ENCODE results near the gene FUS.
"Not testable (repeated sequence)": the region's sequence is repeated elsewhere in the genome, so short reads cannot be mapped to it uniquely, and the experiment has no call there.

FUS gene

GRCh38 chr16:31199430-31200041 lies 19.6 kb downstream of the FUS start:
- H3K4me1 ChIP-seq (ENCODE audit: insufficient read depth, low read length): peaks cover 8% of the 10 kb centered on the region
- H3K9ac ChIP-seq (ENCODE audit: low read length): no peak overlapping the region
- peaks cover 35% of the 10 kb centered on the region for H3K36me3 ChIP-seq (ENCODE audit: insufficient read depth, low read length)
- H3K27ac ChIP-seq (ENCODE audit: low read depth, low read length): no peak overlapping the region
- no peak overlapping the region for H3K4me3 ChIP-seq (ENCODE audit: low read depth in 1 of 2, low read length in 2 of 2)
- no peaks in the 10 kb centered on the region for H3K9me3 ChIP-seq (ENCODE audit: low read length)
- peaks cover 0 to 4% of the 10 kb centered on the region in 2 donors for H3K27me3 ChIP-seq (ENCODE audit: control insufficient read depth in 1 of 2, insufficient read depth in 2 of 2, low read length in 2 of 2)

GRCh38 chr16:31200111-31200510 lies 20.2 kb downstream of the FUS start:
- H3K9ac ChIP-seq (ENCODE audit: low read length); H3K4me1 ChIP-seq (ENCODE audit: insufficient read depth, low read length); H3K9me3 ChIP-seq (ENCODE audit: low read length); H3K27ac ChIP-seq (ENCODE audit: low read depth, low read length); H3K27me3 ChIP-seq (ENCODE audit: control insufficient read depth in 1 of 2, insufficient read depth in 2 of 2, low read length in 2 of 2); H3K4me3 ChIP-seq (ENCODE audit: low read depth in 1 of 2, low read length in 2 of 2): not testable (repeated sequence)
- H3K36me3 ChIP-seq (ENCODE audit: insufficient read depth, low read length): peaks cover 30% of the 10 kb centered on the region

GRCh38 chr16:31200821-31201568 lies 21.1 kb downstream of the FUS start:
- H3K36me3 ChIP-seq (ENCODE audit: insufficient read depth, low read length): peaks cover 21% of the 10 kb centered on the region
- H3K27ac ChIP-seq (ENCODE audit: low read depth, low read length): no peak overlapping the region
- no peak overlapping the region for H3K9ac ChIP-seq (ENCODE audit: low read length)
- H3K27me3 ChIP-seq (ENCODE audit: control insufficient read depth in 1 of 2, insufficient read depth in 2 of 2, low read length in 2 of 2): peaks cover 0 to 4% of the 10 kb centered on the region in 2 donors
- H3K4me1 ChIP-seq (ENCODE audit: insufficient read depth, low read length): peaks cover 8% of the 10 kb centered on the region
- H3K4me3 ChIP-seq (ENCODE audit: low read depth in 1 of 2, low read length in 2 of 2): peak overlapping the region in 1 of 2 donors; percentile 67
- H3K9me3 ChIP-seq (ENCODE audit: low read length): no peaks in the 10 kb centered on the region

DNA sequence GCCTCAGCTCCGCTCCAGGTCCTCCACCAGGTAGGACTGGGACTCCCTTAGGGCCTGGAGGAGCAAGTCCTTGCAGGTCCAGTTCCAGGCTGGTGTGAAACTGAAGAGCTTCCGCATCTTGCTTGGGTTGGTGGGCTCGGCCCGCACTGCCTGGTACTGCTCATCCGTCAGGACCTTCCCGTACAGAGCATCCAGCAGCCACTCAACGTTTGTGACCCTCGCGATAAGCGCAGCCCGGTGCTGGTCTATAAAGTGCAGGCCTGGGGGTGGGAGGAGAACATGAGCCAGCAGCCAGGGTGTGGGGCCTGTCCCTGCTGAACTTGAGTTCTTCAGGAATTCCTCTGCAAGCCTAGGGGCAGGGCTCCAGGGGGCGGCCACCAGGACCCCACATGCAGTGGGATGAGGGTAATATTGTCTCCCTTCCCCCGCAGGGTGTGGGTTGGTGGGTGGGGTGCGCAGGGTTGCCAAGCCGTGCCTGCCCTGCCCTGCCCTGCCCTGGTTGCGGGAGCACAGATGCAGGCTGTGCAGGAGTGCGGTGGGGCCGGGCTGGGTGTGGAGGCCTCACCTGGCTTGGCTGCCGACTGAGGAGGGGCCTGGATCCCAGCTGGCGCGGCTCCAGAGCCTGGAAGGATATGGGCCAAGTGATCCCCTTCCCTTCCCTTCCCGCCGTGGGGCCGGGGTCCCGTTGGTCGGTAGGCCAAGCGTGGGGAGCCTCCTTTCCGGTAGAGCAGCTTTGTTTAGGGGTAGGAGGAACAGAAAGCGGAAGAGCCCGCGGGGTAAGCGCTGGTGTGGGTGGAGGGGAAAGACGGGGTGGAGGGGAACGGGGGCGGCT lies 21.9 kb downstream of the FUS start:
- peaks cover 19% of the 10 kb centered on the region for H3K36me3 ChIP-seq (ENCODE audit: insufficient read depth, low read length)
- no peaks in the 10 kb centered on the region for H3K9me3 ChIP-seq (ENCODE audit: low read length)
- H3K27me3 ChIP-seq (ENCODE audit: control insufficient read depth in 1 of 2, insufficient read depth in 2 of 2, low read length in 2 of 2): peaks cover 0 to 4% of the 10 kb centered on the region in 2 donors
- peak overlapping the region; percentile 64 to 67 for H3K4me3 ChIP-seq (ENCODE audit: low read depth in 1 of 2, low read length in 2 of 2)
- peak overlapping the region; percentile 16 for H3K27ac ChIP-seq (ENCODE audit: low read depth, low read length)
- no peak overlapping the region for H3K9ac ChIP-seq (ENCODE audit: low read length)
- peaks cover 8% of the 10 kb centered on the region for H3K4me1 ChIP-seq (ENCODE audit: insufficient read depth, low read length)

GRCh38 chr16:31202414-31203375 lies 22.8 kb downstream of the FUS start, which contains the start of gene PYCARD:
PYCARD (minus strand) TSS chr16:31202760; CDS start chr16:31202690, 70 bp downstream.
- H3K9ac ChIP-seq (ENCODE audit: low read length): no peak within 1 kb of the TSS

DNA sequence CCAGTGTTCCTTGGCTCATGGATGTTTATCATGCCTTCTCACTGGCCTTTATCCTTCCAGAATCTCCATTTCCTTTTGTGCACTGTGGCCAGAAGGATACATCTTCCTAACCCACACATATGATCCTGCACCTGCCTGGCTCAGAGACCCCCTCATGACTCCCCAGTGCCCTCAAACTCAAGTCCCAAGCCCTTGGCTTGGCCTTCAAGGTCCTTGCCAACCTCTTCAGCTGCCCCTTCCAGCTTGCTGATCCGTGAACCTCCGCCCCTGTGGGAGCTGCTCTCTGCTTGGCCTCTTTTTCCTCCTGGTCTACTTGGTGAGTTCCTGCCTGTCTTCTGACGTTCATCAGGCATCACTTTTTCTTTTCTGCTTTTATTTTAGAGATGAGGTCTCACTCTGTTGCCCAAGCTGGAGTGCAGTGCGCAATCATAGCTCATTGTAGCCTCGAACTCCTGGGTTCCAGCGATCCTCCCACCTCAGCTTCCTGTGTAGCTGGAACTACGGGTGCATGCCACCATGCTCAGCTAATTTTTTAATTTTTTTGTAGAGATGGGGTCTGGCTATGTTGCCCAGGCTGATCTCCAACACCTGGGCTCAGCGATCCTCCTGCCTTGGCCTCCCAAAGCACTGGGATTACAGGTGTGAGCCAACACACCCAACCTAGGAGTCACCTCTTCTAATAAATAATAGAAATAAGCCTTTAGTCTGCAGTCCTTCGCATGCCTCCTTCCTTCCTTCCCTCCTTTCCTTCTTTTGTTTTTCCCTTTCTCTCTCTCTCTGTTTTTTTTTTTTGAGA lies 25.1 kb downstream of the FUS start:
- peaks cover 8% of the 10 kb centered on the region for H3K4me1 ChIP-seq (ENCODE audit: insufficient read depth, low read length)
- H3K36me3 ChIP-seq (ENCODE audit: insufficient read depth, low read length): no peaks in the 10 kb centered on the region
- H3K27me3 ChIP-seq (ENCODE audit: control insufficient read depth in 1 of 2, insufficient read depth in 2 of 2, low read length in 2 of 2): peaks cover 0 to 4% of the 10 kb centered on the region in 2 donors
- H3K4me3 ChIP-seq (ENCODE audit: low read depth in 1 of 2, low read length in 2 of 2): no peak overlapping the region
- no peak overlapping the region for H3K27ac ChIP-seq (ENCODE audit: low read depth, low read length)
- no peaks in the 10 kb centered on the region for H3K9me3 ChIP-seq (ENCODE audit: low read length)
- no peak overlapping the region for H3K9ac ChIP-seq (ENCODE audit: low read length)

More at GRCh38 chr16:31202414-31203375, 22.8 kb downstream of the FUS start, which contains the start of gene PYCARD:
- peaks cover 19% of the 10 kb centered on the region for H3K36me3 ChIP-seq (ENCODE audit: insufficient read depth, low read length)
- H3K4me3 ChIP-seq (ENCODE audit: low read depth in 1 of 2, low read length in 2 of 2): peak within 1 kb of the TSS; percentile 64 to 67
- peaks cover 8% of the 10 kb centered on the region for H3K4me1 ChIP-seq (ENCODE audit: insufficient read depth, low read length)
- H3K27ac ChIP-seq (ENCODE audit: low read depth, low read length): peak within 1 kb of the TSS; percentile 16
- H3K9me3 ChIP-seq (ENCODE audit: low read length): no peaks in the 10 kb centered on the region
- H3K27me3 ChIP-seq (ENCODE audit: control insufficient read depth in 1 of 2, insufficient read depth in 2 of 2, low read length in 2 of 2): peaks cover 0 to 4% of the 10 kb centered on the region in 2 donors

- Histone ChIP-seq H3K27me3 (ENCODE audit: control insufficient read depth in 1 of 2, insufficient read depth in 2 of 2, low read length in 2 of 2) (peaks cover 0 to 2% of the 10 kb centered on the region in 2 donors), H3K4me1 (ENCODE audit: insufficient read depth, low read length) (peaks cover under 1% of the 10 kb centered on the region), H3K9ac (ENCODE audit: low read length) (no peak overlapping the region), H3K9me3 (ENCODE audit: low read length) (no peaks in the 10 kb centered on the region), H3K4me3 (ENCODE audit: low read depth in 1 of 2, low read length in 2 of 2) (no peak overlapping the region), H3K27ac (ENCODE audit: low read depth, low read length) (no peak overlapping the region), H3K36me3 (ENCODE audit: insufficient read depth, low read length) (no peaks in the 10 kb centered on the region)
Measured at GRCh38 chr16:31206776-31207175, 26.8 kb downstream of the FUS start.

DNA sequence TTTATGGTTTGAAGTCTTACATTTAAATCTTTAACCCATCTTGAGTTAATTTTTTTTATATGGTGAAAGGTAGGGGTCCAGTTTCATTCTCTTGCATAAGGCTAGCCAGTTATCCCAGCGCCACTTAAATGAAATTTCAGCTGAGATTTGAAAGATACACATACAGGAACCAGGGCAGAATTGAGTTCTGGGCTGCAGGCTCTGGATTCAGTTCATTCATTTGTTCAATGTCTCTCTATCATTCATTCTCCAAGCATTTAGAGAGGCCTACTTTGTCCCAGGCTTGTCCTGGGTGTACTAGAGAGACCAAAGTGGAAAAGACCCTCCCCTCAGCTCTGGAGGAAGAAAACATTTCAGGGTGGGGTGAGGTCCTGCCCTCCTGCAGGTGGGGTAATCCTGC lies 33.4 kb downstream of the FUS start:
- Histone ChIP-seq H3K27ac (ENCODE audit: low read depth, low read length) (no peak overlapping the region), H3K27me3 (ENCODE audit: control insufficient read depth in 1 of 2, insufficient read depth in 2 of 2, low read length in 2 of 2) (peaks cover 24 to 49% of the 10 kb centered on the region in 2 donors)

GRCh38 chr16:31213877-31214707 lies 34.2 kb downstream of the FUS start, which contains the start of gene TRIM72:
TRIM72 (plus strand) TSS chr16:31214119; CDS start chr16:31214739, 620 bp downstream.
- peak within 1 kb of the TSS; percentile 21 to 47 for H3K4me3 ChIP-seq (ENCODE audit: low read depth in 1 of 2, low read length in 2 of 2)
- H3K9ac ChIP-seq (ENCODE audit: low read length): no peak within 1 kb of the TSS
- no peak within 1 kb of the TSS for H3K27ac ChIP-seq (ENCODE audit: low read depth, low read length)
- H3K27me3 ChIP-seq (ENCODE audit: control insufficient read depth in 1 of 2, insufficient read depth in 2 of 2, low read length in 2 of 2): peaks cover 24 to 55% of the 10 kb centered on the region in 2 donors
- no peaks in the 10 kb centered on the region for H3K36me3 ChIP-seq (ENCODE audit: insufficient read depth, low read length)
- H3K4me1 ChIP-seq (ENCODE audit: insufficient read depth, low read length): peaks cover 19% of the 10 kb centered on the region
- H3K9me3 ChIP-seq (ENCODE audit: low read length): no peaks in the 10 kb centered on the region

More for the DNA sequence above, 33.4 kb downstream of the FUS start:
- Histone ChIP-seq H3K4me3 (ENCODE audit: low read depth in 1 of 2, low read length in 2 of 2) (no peak overlapping the region), H3K9me3 (ENCODE audit: low read length) (no peaks in the 10 kb centered on the region), H3K9ac (ENCODE audit: low read length) (no peak overlapping the region), H3K4me1 (ENCODE audit: insufficient read depth, low read length) (peaks cover 19% of the 10 kb centered on the region), H3K36me3 (ENCODE audit: insufficient read depth, low read length) (no peaks in the 10 kb centered on the region)

Data from muscle layer of colon (tissue), 2 donors.